K562 (cell line): Measurements from ENCODE around the gene LMAN2L. TPM values are rescaled to one million over a fixed set of nuclear protein-coding genes. Genes with fewer than 3 reads are reported as not detected.

ENCODE experiments used
- ARID3A ChIP-seq: IDR thresholded peaks from 2 replicates; pipeline ENCODE4 v1.6.1; 2012; ENCODE audit warnings: low read depth, low read length, improper control_type of control experiment, borderline replicate concordance
- BMI1 ChIP-seq: fragments of 150-350 bp; IDR thresholded peaks from 2 replicates; pipeline ENCODE4 v1.6.1; 2014; ENCODE audit warnings: low read length
- EHMT2 ChIP-seq: fragments of 450-650 bp; IDR thresholded peaks from 2 replicates; pipeline ENCODE4 v1.6.1; 2018; ENCODE audit warnings: antibody characterized with exemption
- ETS1 ChIP-seq: conservative IDR thresholded peaks from 2 replicates; pipeline ENCODE4 v1.6.1; 2011; ENCODE audit warnings: low read depth, mild to moderate bottlenecking, low read length; ENCODE audit not compliant: control insufficient read depth
- HDAC2 ChIP-seq: fragments of 450-650 bp; IDR thresholded peaks from 2 replicates; pipeline ENCODE4 v1.6.1; 2016; ENCODE audit warnings: mild to moderate bottlenecking
- HNRNPLL ChIP-seq: fragments of 200-400 bp; formaldehyde crosslinking; IDR thresholded peaks from 2 replicates; pipeline ENCODE4 v1.6.1; 2017; ENCODE audit warnings: low read length, low read depth, mild to moderate bottlenecking; ENCODE audit not compliant: poor library complexity, severe bottlenecking
- KAT7 ChIP-seq: sonication (generic); formaldehyde crosslinking; IDR thresholded peaks from 2 replicates; pipeline ENCODE4 v1.8.0; 2022; ENCODE audit warnings: missing genetic modification reagents, mild to moderate bottlenecking, borderline replicate concordance
- MAZ ChIP-seq, 2 experiments: fragments of 450-650 bp in 1 of 2; sonication (generic) in 1 of 2; formaldehyde crosslinking; IDR thresholded peaks in 1 of 2; conservative IDR thresholded peaks in 1 of 2; 2 replicates each; pipeline versions ENCODE4 v1.4.0 to v1.5.0; 2020; ENCODE audit warnings: mild to moderate bottlenecking in 1 of 2, missing genetic modification reagents in 1 of 2
- MEF2A ChIP-seq: IDR thresholded peaks from 2 replicates; pipeline ENCODE4 v1.6.1; 2011; ENCODE audit warnings: low read depth, mild to moderate bottlenecking, low read length, moderate library complexity; ENCODE audit not compliant: control insufficient read depth
- MLX ChIP-seq, 2 experiments: fragments of 450-650 bp in 1 of 2; sonication (generic) in 1 of 2; formaldehyde crosslinking; conservative IDR thresholded peaks; 2 replicates each; pipeline versions ENCODE4 v1.4.0 to v1.8.1; 2020 to 2022; ENCODE audit warnings: mild to moderate bottlenecking in 1 of 2, missing genetic modification reagents in 1 of 2
- NFIC ChIP-seq: fragments of 450-650 bp; IDR thresholded peaks from 2 replicates; pipeline ENCODE4 v1.6.1; 2017; ENCODE audit warnings: mild to moderate bottlenecking, inconsistent platforms
- POLR2B ChIP-seq: fragments of 450-650 bp; IDR thresholded peaks from 2 replicates; pipeline ENCODE4 v1.6.1; 2018; ENCODE audit warnings: low read depth; ENCODE audit not compliant: partially characterized antibody
- POLR2G ChIP-seq: fragments of 200-400 bp; formaldehyde crosslinking; IDR thresholded peaks from 2 replicates; pipeline ENCODE4 v1.6.1; 2017; ENCODE audit warnings: low read depth, mild to moderate bottlenecking, antibody characterized with exemption, low read length, moderate library complexity
- RBM22 ChIP-seq: fragments of 200-400 bp; formaldehyde crosslinking; IDR thresholded peaks from 2 replicates; pipeline ENCODE4 v1.6.1; 2018; ENCODE audit warnings: low read length, low read depth; ENCODE audit not compliant: poor library complexity, severe bottlenecking
- RFX1 ChIP-seq: fragments of 450-650 bp; IDR thresholded peaks from 2 replicates; pipeline ENCODE4 v1.6.1; 2016; ENCODE audit warnings: mild to moderate bottlenecking, moderate library complexity
- TAF7 ChIP-seq: fragments of 450-650 bp; IDR thresholded peaks from 2 replicates; pipeline ENCODE4 v1.6.1; 2016; ENCODE audit warnings: missing genetic modification characterization, missing compliant biosample characterization
- ZBED1 ChIP-seq: IDR thresholded peaks from 2 replicates; pipeline ENCODE4 v1.6.1; 2014
- ZBTB49 ChIP-seq: sonication (generic); formaldehyde crosslinking; IDR thresholded peaks from 2 replicates; pipeline ENCODE4 v1.8.0; 2022; ENCODE audit warnings: missing genetic modification reagents, mild to moderate bottlenecking, borderline replicate concordance
- ZFP30 ChIP-seq: fragments of 250-450 bp; sonication (Bioruptor Pico); IDR thresholded peaks from 2 replicates; pipeline ENCODE4 v1.8.0; 2022; ENCODE audit warnings: moderate library complexity, mild to moderate bottlenecking, inconsistent platforms, borderline replicate concordance
- ZNF217 ChIP-seq: sonication (generic); formaldehyde crosslinking; IDR thresholded peaks from 2 replicates; pipeline ENCODE4 v1.8.0; 2022; ENCODE audit warnings: mild to moderate bottlenecking, missing genetic modification reagents
- ZNF263 ChIP-seq: sonication (generic); formaldehyde crosslinking; IDR thresholded peaks from 2 replicates; pipeline ENCODE4 v1.8.0; 2022; ENCODE audit warnings: mild to moderate bottlenecking, missing genetic modification reagents, borderline replicate concordance
- polyA plus RNA-seq, 8 experiments: library from polyadenylated mRNA; depleted of rRNA in 4 of 8; stranded (reverse) in 5 of 8; unstranded in 3 of 8; fragments of >200 nt; fragmentation: Nextera tagmentation in 2 of 8; fragmentation: Illumina TruSeq in 1 of 8; extraction: Ambion mirVana in 2 of 8; extraction: Trizol in 1 of 8; gene quantifications; 2 replicates each; pipeline versions ENCODE4 v1.2.1 to v1.2.3, GENCODE V29; 2011 to 2014; ENCODE audit warnings: inconsistent platforms in 1 of 8, missing spikeins in 1 of 8
- total RNA-seq, 7 experiments: library from RNA; depleted of rRNA in 6 of 7; stranded (reverse); fragments of >200 nt in 6 of 7; fragmentation: Illumina TruSeq in 2 of 7; extraction: Trizol in 2 of 7; gene quantifications; 2 replicates each; pipeline versions ENCODE4 v1.2.1 to v1.2.3, GENCODE V29; 2011 to 2021; ENCODE audit warnings: low replicate concordance in 1 of 7

Gene LMAN2L
- total and polyA plus RNA-seq, 9 of the 15 experiments (the other 6 are each of a cell fraction or from before 2014, with no cell fraction given): 7.2 to 37.7 (median 12.5) TPM

- TF ChIP-seq TAF7 (tag) (peak; percentile 80; the same call in 1 of the 2 replicates), ARID3A (peak; percentile 62; the same call in 1 of the 2 replicates), ZBTB49 (no peak), MLX (CRISPR knock-in tag; conservative IDR thresholded peaks at IDR 0.05) (no peak), RFX1 (peak; percentile 97), MEF2A (no peak), ZBED1 (no peak), HNRNPLL (peak; percentile 40), ZFP30 (CRISPR knock-in tag) (no peak), POLR2G (peak; percentile 88), RBM22 (no peak), HDAC2 (0 out of 2 replicates have a peak, but pooled peaks have one; percentile 14), EHMT2 (peak; percentile 29; the same call in 1 of the 2 replicates), ETS1 (0 out of 2 replicates have a peak, but pooled peaks have one; percentile 23), ZNF263 (CRISPR knock-in tag) (peak; percentile 65; the same call in 1 of the 2 replicates), ZNF217 (CRISPR knock-in tag) (no peak), MAZ (CRISPR knock-in tag; conservative IDR thresholded peaks at IDR 0.05 in 1 of 2, IDR thresholded peaks at IDR 0.05 in 1 of 2) (peak in 1 of 2 experiments; percentile 60; a peak in 3 of 4 replicates), POLR2B (peak; percentile 58), NFIC (no peak; the same call in 1 of the 2 replicates), BMI1 (peak; percentile 83), KAT7 (no peak)
Measured at GRCh38 chr2:96739633-96740428, at the start of gene LMAN2L (continued).
